ENCODE data around the gene DCC.

- TF ChIP-seq CTCF (IDR thresholded peaks at IDR 0.05) = no peak
- TF ChIP-seq POLR2A (IDR thresholded peaks at IDR 0.05) = no peak
Observed at GRCh38 chr18:52874774-52875173, 534.8 kb downstream of the DCC start.
